ENCODE results near the gene TUFT1.

- TF ChIP-seq POLR2A (IDR thresholded peaks at IDR 0.05), result no peak
- TF ChIP-seq, protein P1, sequence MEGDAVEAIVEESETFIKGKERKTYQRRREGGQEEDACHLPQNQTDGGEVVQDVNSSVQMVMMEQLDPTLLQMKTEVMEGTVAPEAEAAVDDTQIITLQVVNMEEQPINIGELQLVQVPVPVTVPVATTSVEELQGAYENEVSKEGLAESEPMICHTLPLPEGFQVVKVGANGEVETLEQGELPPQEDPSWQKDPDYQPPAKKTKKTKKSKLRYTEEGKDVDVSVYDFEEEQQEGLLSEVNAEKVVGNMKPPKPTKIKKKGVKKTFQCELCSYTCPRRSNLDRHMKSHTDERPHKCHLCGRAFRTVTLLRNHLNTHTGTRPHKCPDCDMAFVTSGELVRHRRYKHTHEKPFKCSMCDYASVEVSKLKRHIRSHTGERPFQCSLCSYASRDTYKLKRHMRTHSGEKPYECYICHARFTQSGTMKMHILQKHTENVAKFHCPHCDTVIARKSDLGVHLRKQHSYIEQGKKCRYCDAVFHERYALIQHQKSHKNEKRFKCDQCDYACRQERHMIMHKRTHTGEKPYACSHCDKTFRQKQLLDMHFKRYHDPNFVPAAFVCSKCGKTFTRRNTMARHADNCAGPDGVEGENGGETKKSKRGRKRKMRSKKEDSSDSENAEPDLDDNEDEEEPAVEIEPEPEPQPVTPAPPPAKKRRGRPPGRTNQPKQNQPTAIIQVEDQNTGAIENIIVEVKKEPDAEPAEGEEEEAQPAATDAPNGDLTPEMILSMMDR (IDR thresholded peaks at IDR 0.05 in 8 of 11, conservative IDR thresholded peaks at IDR 0.05 in 3 of 11), result no peak
- TF ChIP-seq POLR2AphosphoS5 (IDR thresholded peaks at IDR 0.05), result no peak
These were observed 48.5 kb upstream of the TUFT1 start for GRCh38 chr1:151491641-151492040.

Data from spleen (tissue), 7 donors.